ENCODE measurements around the gene EBF4. TPM values are rescaled to one million over a fixed set of nuclear protein-coding genes. Genes with fewer than 3 reads are reported as not detected.

The EBF4 gene
- total RNA-seq, 2 experiments from 2014 or later: 1.5 to 4.4 TPM

DNA sequence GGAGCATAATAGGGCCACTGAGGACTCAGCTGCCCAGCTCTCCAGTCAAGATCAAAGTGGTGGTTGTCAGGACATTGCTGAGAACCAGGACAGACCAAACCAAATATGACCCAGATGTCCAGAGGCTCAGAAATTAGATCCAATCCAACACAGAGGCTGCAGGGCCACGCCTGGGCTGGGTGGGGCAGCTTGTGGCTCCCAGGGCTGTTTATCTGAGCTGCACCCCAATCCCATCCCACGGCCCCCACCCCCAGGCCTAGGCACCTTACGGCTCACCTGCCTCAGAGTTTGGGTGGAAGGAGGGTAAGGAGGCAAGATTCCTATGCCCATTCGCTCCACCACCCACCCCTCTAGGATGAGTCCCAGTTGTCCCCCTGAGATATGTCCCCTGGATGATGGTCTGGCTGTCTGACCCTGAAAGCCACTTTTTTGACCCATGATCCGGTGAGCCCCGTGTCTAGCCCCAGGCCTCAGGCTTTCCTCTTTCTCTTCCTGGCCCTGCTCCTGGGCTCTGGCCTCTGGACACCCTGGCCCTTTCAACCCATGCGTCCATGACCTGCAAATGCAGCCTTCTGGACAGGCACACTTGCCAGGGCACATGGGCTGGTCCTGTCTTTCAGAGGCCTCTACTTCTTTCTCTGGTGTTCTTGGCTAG, 67.8 kb downstream of the EBF4 start:
- TF ChIP-seq, protein P1, sequence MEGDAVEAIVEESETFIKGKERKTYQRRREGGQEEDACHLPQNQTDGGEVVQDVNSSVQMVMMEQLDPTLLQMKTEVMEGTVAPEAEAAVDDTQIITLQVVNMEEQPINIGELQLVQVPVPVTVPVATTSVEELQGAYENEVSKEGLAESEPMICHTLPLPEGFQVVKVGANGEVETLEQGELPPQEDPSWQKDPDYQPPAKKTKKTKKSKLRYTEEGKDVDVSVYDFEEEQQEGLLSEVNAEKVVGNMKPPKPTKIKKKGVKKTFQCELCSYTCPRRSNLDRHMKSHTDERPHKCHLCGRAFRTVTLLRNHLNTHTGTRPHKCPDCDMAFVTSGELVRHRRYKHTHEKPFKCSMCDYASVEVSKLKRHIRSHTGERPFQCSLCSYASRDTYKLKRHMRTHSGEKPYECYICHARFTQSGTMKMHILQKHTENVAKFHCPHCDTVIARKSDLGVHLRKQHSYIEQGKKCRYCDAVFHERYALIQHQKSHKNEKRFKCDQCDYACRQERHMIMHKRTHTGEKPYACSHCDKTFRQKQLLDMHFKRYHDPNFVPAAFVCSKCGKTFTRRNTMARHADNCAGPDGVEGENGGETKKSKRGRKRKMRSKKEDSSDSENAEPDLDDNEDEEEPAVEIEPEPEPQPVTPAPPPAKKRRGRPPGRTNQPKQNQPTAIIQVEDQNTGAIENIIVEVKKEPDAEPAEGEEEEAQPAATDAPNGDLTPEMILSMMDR (conservative IDR thresholded peaks at IDR 0.05; ENCODE audit: low read length): no peak
- TF ChIP-seq EZH2phosphoT487 (IDR thresholded peaks at IDR 0.05; ENCODE audit: borderline replicate concordance, low read depth, low read length): no peak

DNA sequence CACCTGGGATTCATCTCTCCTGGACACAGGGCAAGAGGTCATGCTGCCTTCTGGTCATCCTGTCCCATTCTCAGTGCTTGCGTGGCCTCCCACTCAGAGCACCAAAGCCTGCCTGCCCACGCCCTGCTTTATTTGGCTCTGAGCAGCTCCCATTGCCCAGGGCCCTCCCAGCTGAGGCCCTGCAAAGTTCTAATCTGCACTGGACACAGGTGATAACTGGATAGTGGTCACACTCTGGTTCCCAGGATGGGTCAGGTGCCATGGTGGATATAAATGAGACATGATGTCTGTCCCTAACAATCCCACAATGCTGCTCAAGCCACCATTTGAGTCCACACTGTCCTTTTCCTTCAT, 68.3 kb downstream of the EBF4 start:
- Histone ChIP-seq H3K4me3 (ENCODE audit: low read depth, low read length, poor library complexity, severe bottlenecking) (no peak overlapping the region), H3K79me2 (ENCODE audit: insufficient read depth, low read depth, low read length) (no peaks in the 10 kb centered on the region), H3K36me3 (ENCODE audit: insufficient read depth, low read length) (no peaks in the 10 kb centered on the region), H3K4me1 (ENCODE audit: insufficient read depth, low read length, poor library complexity, severe bottlenecking) (peaks cover 22% of the 10 kb centered on the region), H4K20me1 (ENCODE audit: insufficient read depth, low read length) (no peaks in the 10 kb centered on the region), H3K9me3 (ENCODE audit: low read length) (no peaks in the 10 kb centered on the region), H2AFZ (ENCODE audit: low read length) (no peak overlapping the region), H3K9me2 (ENCODE audit: insufficient read depth, low read length) (no peaks in the 10 kb centered on the region), H3K4me2 (ENCODE audit: low read length) (no peak overlapping the region), H3K27ac (ENCODE audit: low read depth, low read length, poor library complexity, severe bottlenecking) (no peak overlapping the region)
- DNase-seq (ENCODE audit: low spot score): no peak
- no peak for TF ChIP-seq EZH2phosphoT487 (IDR thresholded peaks at IDR 0.05; ENCODE audit: borderline replicate concordance, low read depth, low read length)
- TF ChIP-seq, protein P1 (conservative IDR thresholded peaks at IDR 0.05; ENCODE audit: low read length): no peak
- intact Hi-C loops (cut with micrococcal nuclease; ENCODE audit: unreplicated experiment): no loop called here
- POLR2A ChIA-PET: no interaction called here
- CTCF ChIA-PET (ENCODE audit: unreplicated experiment): no interaction called here
- no TSS peak for BruUV-seq (replicated peaks)

More for the DNA sequence above, 67.8 kb downstream of the EBF4 start:
- CTCF ChIA-PET (ENCODE audit: unreplicated experiment): no interaction called here
- H2AFZ ChIP-seq (ENCODE audit: low read length): peak overlapping the region; percentile 59
- no TSS peak for BruUV-seq (replicated peaks)
- DNase-seq (ENCODE audit: low spot score): no peak
- intact Hi-C loops (cut with micrococcal nuclease; ENCODE audit: unreplicated experiment): no loop called here
- H3K4me1 ChIP-seq (ENCODE audit: insufficient read depth, low read length, poor library complexity, severe bottlenecking): peaks cover 22% of the 10 kb centered on the region
- no peak overlapping the region for H3K4me3 ChIP-seq (ENCODE audit: low read depth, low read length, poor library complexity, severe bottlenecking)
- H3K9me2 ChIP-seq (ENCODE audit: insufficient read depth, low read length): no peaks in the 10 kb centered on the region
- H3K36me3 ChIP-seq (ENCODE audit: insufficient read depth, low read length): no peaks in the 10 kb centered on the region
- POLR2A ChIA-PET: interaction anchor here (0.6 kb wide), 1 partner anchor 194 kb away, joined by 3 read pairs; no protein-coding TSS in a partner anchor
- no peaks in the 10 kb centered on the region for H4K20me1 ChIP-seq (ENCODE audit: insufficient read depth, low read length)
- H3K9me3 ChIP-seq (ENCODE audit: low read length): no peaks in the 10 kb centered on the region
- peak overlapping the region; percentile 64 for H3K27ac ChIP-seq (ENCODE audit: low read depth, low read length, poor library complexity, severe bottlenecking)
- H3K79me2 ChIP-seq (ENCODE audit: insufficient read depth, low read depth, low read length): no peaks in the 10 kb centered on the region
- H3K4me2 ChIP-seq (ENCODE audit: low read length): peak overlapping the region; percentile 52

DNA sequence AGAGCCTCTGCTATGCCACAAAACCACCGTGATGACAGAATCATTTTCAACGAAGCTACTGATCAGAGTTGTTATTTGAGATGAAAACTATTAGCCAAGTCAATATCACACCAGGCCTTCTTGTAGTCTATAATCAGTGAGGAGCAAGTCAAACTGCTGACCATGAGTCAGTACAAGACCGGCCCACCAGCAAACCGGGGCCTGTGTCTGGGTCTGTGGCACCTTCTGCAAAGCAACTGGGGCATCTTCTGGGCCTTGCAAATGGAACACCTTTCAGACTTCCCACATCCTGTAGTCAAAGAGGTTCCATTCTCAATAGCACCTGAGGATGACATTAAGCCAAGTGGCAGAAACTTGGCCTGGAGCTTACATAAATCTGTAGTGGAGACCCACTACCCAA, 69.3 kb downstream of the EBF4 start:
- Histone ChIP-seq H3K27ac (ENCODE audit: low read depth, low read length, poor library complexity, severe bottlenecking) (no peak overlapping the region), H3K9me3 (ENCODE audit: low read length) (no peaks in the 10 kb centered on the region), H3K79me2 (ENCODE audit: insufficient read depth, low read depth, low read length) (no peaks in the 10 kb centered on the region), H2AFZ (ENCODE audit: low read length) (no peak overlapping the region), H3K9me2 (ENCODE audit: insufficient read depth, low read length) (no peaks in the 10 kb centered on the region), H3K36me3 (ENCODE audit: insufficient read depth, low read length) (no peaks in the 10 kb centered on the region), H3K4me3 (ENCODE audit: low read depth, low read length, poor library complexity, severe bottlenecking) (no peak overlapping the region), H3K4me1 (ENCODE audit: insufficient read depth, low read length, poor library complexity, severe bottlenecking) (peaks cover 22% of the 10 kb centered on the region), H4K20me1 (ENCODE audit: insufficient read depth, low read length) (no peaks in the 10 kb centered on the region), H3K4me2 (ENCODE audit: low read length) (no peak overlapping the region)
- DNase-seq (ENCODE audit: low spot score): no peak
- ChIA-PET CTCF (ENCODE audit: unreplicated experiment) (no interaction called here), POLR2A (interaction anchor here (0.6 to 0.8 kb wide), 3 partner anchors 32 to 699 kb away, joined by 3 read pairs; no protein-coding TSS in a partner anchor)
- no TSS peak for BruUV-seq (replicated peaks)
- intact Hi-C loops (cut with micrococcal nuclease; ENCODE audit: unreplicated experiment): no loop called here
- TF ChIP-seq, protein P1 (conservative IDR thresholded peaks at IDR 0.05; ENCODE audit: low read length): no peak
- no peak for TF ChIP-seq EZH2phosphoT487 (IDR thresholded peaks at IDR 0.05; ENCODE audit: borderline replicate concordance, low read depth, low read length)
